T-cell (primary cell): ENCODE results near the gene TBC1D12. TPM values are rescaled to one million over a fixed set of nuclear protein-coding genes. Genes with fewer than 3 reads are reported as not detected.

Source experiments
- ATAC-seq, 4 experiments: fragments of 200-7000 bp in 3 of 4; fragments of 150-1000 bp in 1 of 4; cut with Tn5 transposase; replicated peaks in 1 of 4; 1 replicate in 3 of 4; 2 replicates in 1 of 4; pipeline ENCODE4 v1.10.0; 2021; ENCODE audit warnings: moderate library complexity in 3 of 4, mild to moderate bottlenecking in 2 of 4, moderate number of reproducible peaks in 1 of 4
- CTCF ChIA-PET, 2 donors: fragments of 300-600 bp; sonication (Branson Sonifier 250); formaldehyde crosslinking; loops; one replicate each; lab custom pipeline; 2022; ENCODE audit warnings: antibody characterized with exemption in 2 of 2; lab: Charles Lee
- POLR2A ChIA-PET, 2 donors: fragments of 300-600 bp; sonication (Branson Sonifier 250); formaldehyde crosslinking; loops; one replicate each; lab custom pipeline; 2022; ENCODE audit warnings: antibody characterized with exemption in 2 of 2; lab: Charles Lee
- DNase-seq, 35 experiments: peaks; one replicate each; pipeline versions ENCODE4 v3.0.0 to v3.0.0-alpha.2; 2013 to 2023
- H3K27ac ChIP-seq: one replicate; pipeline ENCODE4 v1.5.1; 2013; ENCODE audit warnings: low read length
- H3K27me3 ChIP-seq, 2 experiments: replicated peaks in 1 of 2; 1 replicate in 1 of 2; 2 replicates in 1 of 2; pipeline versions ENCODE4 v1.6.1 to v1.7.0; 2013; ENCODE audit warnings: low read length in 1 of 2, mixed read lengths in 1 of 2; ENCODE audit not compliant: control insufficient read depth in 2 of 2, insufficient read depth in 2 of 2; ENCODE audit errors: extremely low read depth in 1 of 2
- H3K36me3 ChIP-seq, 2 donors: 1 replicate in 1 of 2; 2 replicates in 1 of 2; pipeline versions ENCODE4 v1.6.1 to v1.7.0; 2013; ENCODE audit warnings: low read length in 1 of 2; ENCODE audit not compliant: control insufficient read depth in 2 of 2, insufficient read depth in 1 of 2; ENCODE audit errors: extremely low read depth in 1 of 2
- H3K4me1 ChIP-seq, 2 experiments: 1 replicate in 1 of 2; 2 replicates in 1 of 2; pipeline versions ENCODE4 v1.6.1 to v1.7.0; 2013; ENCODE audit warnings: low read length in 2 of 2, mixed read lengths in 1 of 2; ENCODE audit not compliant: insufficient read depth in 2 of 2, control insufficient read depth in 1 of 2; ENCODE audit errors: extremely low read depth in 1 of 2
- H3K4me3 ChIP-seq, 2 donors: 1 replicate in 1 of 2; 2 replicates in 1 of 2; pipeline versions ENCODE4 v1.5.1 to v1.7.0; 2013; ENCODE audit warnings: mild to moderate bottlenecking in 2 of 2, low read length in 1 of 2, moderate library complexity in 1 of 2; ENCODE audit not compliant: control insufficient read depth in 1 of 2; ENCODE audit errors: extremely low read depth in 1 of 2
- H3K9me3 ChIP-seq: 2 replicates; pipeline ENCODE4 v1.7.0; 2013
- H3K27ac Mint-ChIP-seq, 2 donors: one replicate each; pipeline ENCODE4 v1.8.0; 2020 to 2021; ENCODE audit warnings: mild to moderate bottlenecking in 2 of 2, mixed read lengths in 2 of 2
- H3K27me3 Mint-ChIP-seq, 2 donors: one replicate each; pipeline ENCODE4 v1.8.0; 2021 to 2022; ENCODE audit warnings: mixed read lengths in 2 of 2
- H3K36me3 Mint-ChIP-seq: one replicate; pipeline ENCODE4 v1.8.0; 2021; ENCODE audit warnings: mixed read lengths
- H3K4me1 Mint-ChIP-seq, 3 donors: one replicate each; pipeline ENCODE4 v1.8.0; 2020 to 2022; ENCODE audit warnings: mixed read lengths in 3 of 3, mild to moderate bottlenecking in 1 of 3
- H3K4me3 Mint-ChIP-seq, 3 donors: one replicate each; pipeline ENCODE4 v1.8.0; 2020 to 2022; ENCODE audit warnings: mild to moderate bottlenecking in 3 of 3, mixed read lengths in 3 of 3, moderate library complexity in 3 of 3
- H3K9me3 Mint-ChIP-seq, 3 donors: one replicate each; pipeline ENCODE4 v1.8.0; 2020 to 2022; ENCODE audit warnings: mixed read lengths in 3 of 3
- WGBS: methylation state at CpG from one replicate; pipeline ENCODE4 v1.1.5; 2013; ENCODE audit warnings: missing lambda C conversion rate; ENCODE audit not compliant: insufficient coverage; 5-methylcytosine and 5-hydroxymethylcytosine counted together
- total RNA-seq, 35 experiments: library from RNA in 6 of 35; stranded (reverse) in 6 of 35; fragments of 120-200 nt in 1 of 35; gene quantifications; one replicate each; pipeline versions ENCODE4 v1.2.1 to v1.2.4 and lab custom pipeline; 2013 to 2026

The TBC1D12 gene
- total RNA-seq, 5 donors from 2014 or later (not counting 1 experiment from before 2014, with no cell fraction given): 0.16 to 0.53 (median 0.27) TPM; not detected in 1

DNA sequence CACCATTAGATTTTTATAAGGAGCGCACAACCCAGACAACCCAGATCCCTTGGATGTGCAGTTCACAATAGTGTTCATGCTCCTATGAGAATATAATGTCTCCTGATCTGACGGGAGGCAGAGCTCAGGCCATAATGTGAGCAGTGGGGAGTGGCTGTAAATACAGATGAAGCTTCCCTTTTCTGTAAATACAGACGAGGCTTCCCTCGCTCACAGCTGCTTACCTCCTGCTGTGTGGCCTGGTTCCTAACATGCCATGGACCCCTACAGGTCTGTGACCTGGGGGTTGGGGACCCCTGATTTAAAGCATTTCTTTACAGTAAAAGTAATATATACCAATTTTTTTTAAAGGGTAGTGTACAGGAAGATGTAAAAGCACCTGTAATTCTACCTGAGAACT, 176.4 kb downstream of the TBC1D12 start:
- H3K27ac ChIP-seq: no peak overlapping the region
- ChIA-PET CTCF (interaction anchor here in 1 of 2 donors (0.8 kb wide), 1 partner anchor 18 kb away, joined by 3 read pairs; no protein-coding TSS in a partner anchor), POLR2A (no interaction called here)
- no peak for DNase-seq
- ATAC-seq: no peak
- Mint-ChIP-seq H3K4me3 (no peak overlapping the region), H3K27me3 (no peaks in the 10 kb centered on the region), H3K4me1 (no peaks in the 10 kb centered on the region), H3K27ac (no peak overlapping the region), H3K36me3 (no peaks in the 10 kb centered on the region), H3K9me3 (no peaks in the 10 kb centered on the region)
- H3K27me3 ChIP-seq: no peaks in the 10 kb centered on the region
- H3K4me1 ChIP-seq: no peaks in the 10 kb centered on the region
- no peaks in the 10 kb centered on the region for H3K9me3 ChIP-seq
- no peaks in the 10 kb centered on the region for H3K36me3 ChIP-seq
- no CpG with 5 or more reads among the region's 4 CpGs for WGBS
- no peak overlapping the region for H3K4me3 ChIP-seq

DNA sequence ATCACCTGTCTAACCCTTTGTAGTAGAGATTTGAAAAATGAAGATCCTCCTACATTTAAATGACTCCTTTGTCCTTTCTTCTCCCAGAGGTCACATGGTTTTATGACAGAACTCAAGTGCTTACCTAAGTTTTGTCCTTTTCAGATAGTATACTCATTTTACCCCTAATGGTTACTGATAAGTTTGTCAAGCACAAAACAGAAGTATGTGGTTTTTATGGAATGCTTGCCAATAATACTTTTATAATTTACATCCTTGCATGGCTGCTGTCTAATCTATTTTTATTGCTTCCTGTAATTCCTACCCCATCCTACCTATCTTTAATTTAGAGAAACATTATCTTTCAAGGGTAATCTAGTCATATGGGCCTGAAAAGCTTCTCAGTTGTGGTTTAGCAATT, 180.8 kb downstream of the TBC1D12 start:
- DNase-seq (no peak), ATAC-seq (no peak)
- Histone ChIP-seq H3K27ac (no peak overlapping the region), H3K27me3 (no peaks in the 10 kb centered on the region), H3K4me3 (no peak overlapping the region), H3K4me1 (no peaks in the 10 kb centered on the region), H3K9me3 (no peaks in the 10 kb centered on the region), H3K36me3 (peaks cover 0 to 3% of the 10 kb centered on the region in 2 donors)
- Mint-ChIP-seq H3K4me1 (no peaks in the 10 kb centered on the region), H3K36me3 (peaks cover 2% of the 10 kb centered on the region), H3K9me3 (no peaks in the 10 kb centered on the region), H3K27me3 (no peaks in the 10 kb centered on the region), H3K4me3 (no peak overlapping the region), H3K27ac (no peak overlapping the region)
- POLR2A ChIA-PET: no interaction called here
- CTCF ChIA-PET: interaction anchor here in 1 of 2 donors (0.6 kb wide), 1 partner anchor 1051 kb away, joined by 3 read pairs; no protein-coding TSS in a partner anchor

Other genes with a start within 250 kb of the TBC1D12 start
- gene NOC3L, start 39.6 kb upstream of the TBC1D12 start, total RNA-seq: 10 to 100 TPM; 16.8 to 27.5 (median 19.6) TPM
- gene HELLS, start 143.2 kb downstream of the TBC1D12 start, total RNA-seq: 10 to 100 TPM in 4 of 5 donors, 1 to 10 TPM in 1; 8.3 to 21.4 (median 13.0) TPM